ENCODE measurements around the gene HNRNPA3. TPM values are rescaled to one million over a fixed set of nuclear protein-coding genes. Genes with fewer than 3 reads are reported as not detected.

Gene HNRNPA3
- polyA plus RNA-seq, 4 donors, result 528 to 695 (median 639) TPM

DNA sequence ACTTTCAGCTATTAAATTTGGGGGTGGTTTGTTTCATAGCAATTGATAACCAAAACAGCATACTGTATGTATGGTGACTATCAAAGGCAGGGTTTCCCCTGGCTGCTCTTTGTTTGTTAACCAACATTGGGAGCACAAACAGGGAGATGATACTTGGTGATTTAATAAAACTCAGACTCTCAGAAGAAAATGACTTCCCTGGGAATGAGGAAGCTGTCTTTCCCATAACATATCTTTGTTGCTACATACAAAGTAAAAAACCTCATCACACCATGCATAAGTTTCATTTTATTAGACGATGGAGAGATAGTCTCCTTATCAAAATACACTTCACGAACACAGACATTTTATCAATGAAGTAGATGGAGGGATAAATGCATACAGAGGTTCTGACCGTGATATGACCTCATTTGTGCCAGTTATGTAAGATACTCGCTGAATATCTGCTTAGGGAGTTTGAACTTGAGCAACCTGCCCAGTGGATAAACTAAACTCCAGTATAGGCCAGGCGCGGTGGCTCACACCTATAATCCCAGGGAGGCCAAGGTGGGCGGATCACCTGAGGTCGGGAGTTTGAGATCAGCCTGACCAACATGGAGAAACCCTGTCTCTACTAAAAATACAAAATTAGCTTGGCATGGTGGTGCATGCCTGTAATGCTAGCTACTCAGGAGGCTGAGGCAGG, 55.7 kb downstream of the HNRNPA3 start:
- no peak for DNase-seq (ENCODE audit: low read depth in 4 of 4, low spot score in 2 of 4)

DNA sequence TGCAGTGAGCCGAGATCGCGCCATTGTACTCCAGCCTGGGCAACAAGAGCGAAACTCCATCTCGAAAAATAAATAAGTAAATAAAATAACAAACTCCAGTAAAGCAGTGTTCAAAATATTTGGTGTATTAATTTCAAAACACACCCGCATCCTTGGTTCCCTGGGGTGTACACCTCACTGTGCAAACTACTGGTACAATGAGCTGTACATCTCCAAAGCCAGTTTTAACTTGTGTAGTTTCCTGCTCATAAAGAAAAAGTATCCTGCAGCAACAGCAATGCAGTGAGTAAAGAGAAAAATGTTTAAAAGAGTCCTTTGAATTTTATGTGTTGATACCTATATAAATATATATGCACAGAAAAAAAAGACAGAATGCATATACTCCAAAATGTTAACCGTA, 56.3 kb downstream of the HNRNPA3 start:
- DNase-seq (ENCODE audit: low read depth in 4 of 4, low spot score in 2 of 4), result no peak

DNA sequence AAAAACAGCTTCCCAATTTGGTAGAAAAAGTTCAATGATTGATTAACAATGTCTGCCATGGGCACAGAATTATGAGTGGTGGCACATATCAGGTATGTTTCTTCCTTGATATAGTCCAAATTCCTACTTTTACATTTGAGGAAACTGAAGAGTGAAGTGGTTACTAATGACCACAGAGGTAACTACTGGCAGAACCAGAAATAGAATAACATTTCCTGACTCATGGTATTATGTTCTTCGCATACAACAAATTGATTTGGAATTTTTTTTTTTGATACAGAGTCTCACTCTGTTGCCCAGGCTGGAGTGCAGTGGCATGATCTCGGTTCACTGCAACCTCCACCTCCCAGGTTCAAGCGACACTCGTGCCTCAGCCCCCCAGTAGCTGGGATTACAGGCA, 57.9 kb downstream of the HNRNPA3 start:
- DNase-seq (ENCODE audit: low read depth in 4 of 4, low spot score in 2 of 4), result no peak

DNA sequence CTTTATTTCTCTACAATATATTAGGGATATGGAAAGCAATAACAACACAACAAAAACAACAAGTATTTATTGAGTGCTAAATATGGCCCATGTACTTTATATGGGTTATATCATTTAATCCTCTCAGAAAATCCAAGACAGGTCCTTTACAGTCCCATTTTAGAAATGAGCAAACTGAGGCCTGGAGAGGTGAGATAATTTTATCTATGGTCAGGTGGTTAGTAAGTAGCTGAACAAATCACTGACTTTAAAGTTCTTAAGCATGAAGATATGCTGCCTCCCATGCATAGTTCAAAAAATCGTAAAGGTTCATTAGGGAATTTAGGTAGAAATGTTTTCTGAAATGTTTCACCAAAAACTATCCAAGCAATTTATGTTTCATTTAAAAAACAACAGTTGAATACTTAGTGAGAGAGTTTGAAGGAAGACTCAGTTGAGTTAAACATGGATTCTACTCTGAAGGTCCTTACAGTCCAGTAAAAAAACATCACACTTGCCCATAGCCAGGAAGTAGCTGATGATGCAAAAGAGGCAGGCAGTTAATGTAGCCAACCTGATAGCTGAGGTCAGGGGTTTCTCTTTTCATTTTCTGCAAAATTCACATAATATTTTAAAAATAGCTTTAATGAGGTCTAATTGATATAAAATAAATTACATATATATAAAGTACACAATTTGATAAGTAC, 59.5 kb downstream of the HNRNPA3 start:
- no peak for DNase-seq (ENCODE audit: low read depth in 4 of 4, low spot score in 2 of 4)

DNA sequence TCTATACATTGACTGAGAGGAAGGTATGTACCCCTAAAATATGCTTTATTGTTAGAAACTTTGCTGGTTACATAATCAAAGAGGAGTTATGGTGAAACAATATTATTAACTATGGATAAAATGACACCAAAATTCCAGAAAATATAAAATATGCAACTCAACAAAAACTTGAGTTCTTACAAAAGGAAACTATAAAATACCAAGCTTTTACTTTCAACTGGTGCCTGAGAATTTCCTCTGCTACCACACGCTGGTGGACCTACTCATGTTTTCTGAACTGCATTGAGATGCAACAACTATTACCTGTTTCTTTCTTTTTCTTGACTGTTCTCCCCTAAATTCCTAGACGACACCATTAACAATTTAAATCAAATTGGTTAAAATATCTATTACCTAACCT, 60.2 kb downstream of the HNRNPA3 start:
- DNase-seq (ENCODE audit: low read depth in 4 of 4, low spot score in 2 of 4), result no peak

DNA sequence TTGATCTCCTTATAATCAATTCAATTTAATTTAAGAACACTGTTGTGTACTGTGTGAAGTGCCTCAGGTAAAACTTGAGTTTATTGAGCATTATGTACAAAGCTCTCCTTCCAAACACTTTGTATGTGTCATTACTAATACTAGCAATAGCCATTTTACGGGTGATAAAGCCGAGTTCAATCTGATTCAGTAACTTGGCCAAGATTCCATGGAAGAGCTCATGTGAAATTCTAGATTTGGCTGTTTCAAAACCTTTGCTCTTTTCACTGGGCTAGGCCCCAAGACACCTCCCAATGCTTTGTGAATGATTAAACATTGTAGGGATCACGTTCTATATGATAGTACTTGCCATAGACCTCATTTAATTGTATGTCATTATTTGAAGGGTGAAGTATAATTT, 60.8 kb downstream of the HNRNPA3 start:
- DNase-seq (ENCODE audit: low read depth in 4 of 4, low spot score in 2 of 4), result no peak

Other genes starting within 250 kb of the HNRNPA3 start
- 100 to 1,000 TPM; 115 to 173 (median 157) TPM for gene NFE2L2, start 51.9 kb downstream of the HNRNPA3 start, polyA plus RNA-seq (ENCODE audit: insufficient read length in 4 of 4)
- 10 to 100 TPM; 42.2 to 50.0 (median 49.0) TPM for gene AGPS, start 180.0 kb downstream of the HNRNPA3 start, polyA plus RNA-seq (ENCODE audit: insufficient read length in 4 of 4)